ENCODE measurements around the gene WIZ. TPM values are rescaled to one million over a fixed set of nuclear protein-coding genes. Genes with fewer than 3 reads are reported as not detected.
A peak's percentile ranks its signal among the peaks of the same experiment; 100 is the strongest.

Gene WIZ
- total RNA-seq, 2 donors from 2014 or later, result 27.3 to 46.3 TPM

DNA sequence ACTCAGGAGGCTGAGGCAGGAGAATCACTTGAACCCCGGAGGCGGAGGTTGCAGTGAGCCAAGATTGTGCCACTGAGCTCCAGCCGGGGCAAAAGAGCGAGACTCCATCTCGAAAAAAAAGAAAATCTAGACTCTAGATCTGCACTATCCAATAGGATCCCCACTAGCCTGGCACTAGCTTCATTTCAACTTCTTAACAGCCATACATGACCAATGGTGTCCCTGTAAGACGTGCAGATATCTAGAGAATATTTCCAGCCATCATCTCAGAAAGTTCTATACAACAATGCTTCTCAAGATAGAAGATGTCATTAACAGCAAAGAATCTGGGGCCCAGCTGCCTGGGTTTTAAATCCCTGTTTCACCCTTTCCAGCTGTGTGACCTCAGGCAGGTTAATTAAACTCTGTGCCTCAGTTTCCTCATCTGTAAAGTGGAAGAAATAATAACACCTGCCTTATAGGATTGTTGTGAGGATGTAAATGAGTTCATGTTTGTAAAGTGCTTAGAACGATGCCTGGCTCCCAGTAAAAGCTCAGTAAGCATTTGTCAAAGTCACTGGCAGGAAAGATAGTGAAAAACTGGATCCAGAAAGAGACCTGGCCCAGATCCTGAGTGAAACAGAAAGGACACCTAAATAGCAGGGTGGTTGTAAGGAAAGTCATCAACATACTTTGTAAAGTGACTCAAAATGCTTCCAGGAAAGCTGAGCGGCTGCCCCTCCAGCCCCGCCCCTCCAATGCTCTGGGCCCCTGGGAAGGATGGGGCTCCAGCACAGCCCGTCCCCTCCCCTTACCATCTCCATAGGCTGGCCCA is 13.5 kb downstream of the WIZ start:
- Mint-ChIP-seq H3K27ac (no peak overlapping the region), H3K27me3 (no peaks in the 10 kb centered on the region), H3K9me3 (no peaks in the 10 kb centered on the region), H3K4me1 (ENCODE audit: low read depth in 2 of 2) (peaks cover 15 to 21% of the 10 kb centered on the region in 2 donors), H3K36me3 (peaks cover 6% of the 10 kb centered on the region), H3K4me3 (peak overlapping the region; percentile 34)
- ATAC-seq (no peak), DNase-seq (ENCODE audit: low spot score) (no peak)

DNA sequence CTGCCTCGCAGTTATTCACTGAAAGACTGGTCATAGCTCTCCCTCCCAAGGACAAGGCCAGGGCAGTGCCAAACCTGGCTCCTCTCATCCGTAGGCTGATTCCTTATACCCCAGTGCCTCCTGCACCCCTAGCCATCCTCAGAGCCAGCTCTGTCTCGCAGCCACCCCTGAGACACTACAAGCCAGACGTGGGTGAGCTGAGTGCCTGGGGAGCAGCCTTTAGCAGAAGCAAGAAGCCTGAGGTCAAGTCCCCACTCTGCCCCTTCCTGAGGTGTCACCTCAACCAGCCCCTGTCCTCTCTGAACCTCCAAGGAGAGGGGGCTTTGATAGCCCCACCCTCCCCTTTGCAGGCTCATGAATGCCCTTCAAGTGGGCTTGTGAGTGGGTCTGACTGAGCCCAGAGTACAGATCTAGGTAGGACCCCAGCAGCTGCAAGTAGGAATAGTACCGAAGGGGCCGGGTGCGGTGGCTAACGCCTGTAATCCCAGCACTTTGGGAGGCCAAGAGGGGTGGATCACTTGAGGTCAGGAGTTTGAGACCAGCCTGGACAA is 16.2 kb downstream of the WIZ start:
- no peak for ATAC-seq
- DNase-seq (ENCODE audit: low spot score), result no peak
- Mint-ChIP-seq H3K4me1 (ENCODE audit: low read depth in 2 of 2) (peaks cover 22 to 27% of the 10 kb centered on the region in 2 donors), H3K4me3 (peak overlapping the region; percentile 99), H3K27me3 (no peaks in the 10 kb centered on the region), H3K9me3 (no peaks in the 10 kb centered on the region), H3K36me3 (peaks cover 6% of the 10 kb centered on the region), H3K27ac (peak overlapping the region; percentile 95 to 97)

DNA sequence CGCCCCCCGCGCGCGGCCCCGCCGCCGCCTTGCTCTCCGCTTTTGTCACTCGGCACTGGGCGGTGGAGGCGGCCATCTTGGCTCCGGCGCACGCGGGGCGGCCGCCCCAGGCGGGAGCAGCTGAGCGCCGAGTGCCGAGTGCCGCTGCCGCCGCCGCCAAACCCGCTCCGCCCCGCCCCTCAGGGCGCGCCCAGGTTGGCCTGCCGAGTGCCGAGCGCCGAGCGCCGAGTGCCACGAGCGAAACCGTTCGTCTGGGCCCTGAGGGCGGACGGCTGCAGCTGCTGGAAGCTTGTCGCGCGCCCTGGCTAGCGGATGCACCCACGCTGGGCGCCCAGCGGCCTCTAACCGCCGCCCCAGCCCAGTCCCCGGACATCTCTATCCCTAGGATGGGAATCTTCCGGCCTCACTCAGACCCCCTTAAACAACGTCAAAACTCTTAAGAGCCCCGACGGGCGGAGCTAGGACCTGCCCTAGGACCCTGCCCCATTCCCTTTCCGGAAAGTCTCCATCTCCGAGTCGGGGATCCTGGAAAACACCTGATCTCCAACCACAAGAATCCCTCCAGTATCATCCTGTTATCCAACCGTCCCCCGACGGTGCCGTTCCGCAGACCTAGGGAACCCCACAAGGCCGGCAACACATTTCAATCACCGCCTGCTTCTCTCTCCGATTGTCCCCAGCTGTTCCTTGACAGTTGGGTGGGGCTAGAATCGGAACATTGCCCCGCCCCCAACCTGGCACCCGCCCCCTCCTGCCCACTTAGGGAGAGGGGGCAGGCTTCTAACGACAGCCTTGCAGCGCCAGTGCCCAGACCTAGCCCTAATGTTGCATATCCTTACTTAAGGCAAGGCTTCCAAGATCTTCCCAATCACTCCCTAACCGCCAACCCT is 16.9 kb downstream of the WIZ start:
- Mint-ChIP-seq H3K4me3 (peak overlapping the region; percentile 99), H3K36me3 (peaks cover 6% of the 10 kb centered on the region), H3K27ac (peak overlapping the region; percentile 95 to 97), H3K27me3 (no peaks in the 10 kb centered on the region), H3K9me3 (no peaks in the 10 kb centered on the region), H3K4me1 (ENCODE audit: low read depth in 2 of 2) (peaks cover 22 to 27% of the 10 kb centered on the region in 2 donors)
- DNase-seq (ENCODE audit: low spot score) (peak; percentile 97), ATAC-seq (peak; percentile 95 to 96)

DNA sequence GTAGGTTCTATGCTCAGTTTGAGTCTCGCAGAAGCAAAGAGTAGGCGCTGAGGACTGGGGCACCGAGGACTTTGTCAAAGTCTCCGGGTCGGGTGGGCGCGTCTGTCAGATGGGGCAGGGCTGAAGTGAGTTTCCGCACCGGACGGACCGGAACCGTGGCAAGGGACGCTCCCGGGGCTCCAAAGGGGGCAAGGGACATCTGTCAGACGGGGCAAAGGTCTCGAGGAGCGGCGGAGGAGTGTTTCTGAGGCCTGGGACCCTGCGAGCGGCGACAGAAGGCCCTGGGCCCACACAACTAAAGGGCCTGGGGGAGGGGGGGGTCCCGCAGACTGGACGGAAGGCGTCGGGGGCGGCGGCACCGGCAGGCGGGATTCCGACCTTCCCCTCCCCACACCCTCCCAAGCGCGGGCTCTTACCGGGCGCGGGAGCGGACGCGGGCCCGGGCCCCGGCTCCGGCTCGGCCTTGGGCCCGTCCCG is 17.7 kb downstream of the WIZ start:
- ATAC-seq (peak in 1 of 2 donors; percentile 34), DNase-seq (ENCODE audit: low spot score) (no peak)
- no peaks in the 10 kb centered on the region for H3K9me3 Mint-ChIP-seq
- peaks cover 6% of the 10 kb centered on the region for H3K36me3 Mint-ChIP-seq
- peak overlapping the region; percentile 94 to 96 for H3K27ac Mint-ChIP-seq
- H3K27me3 Mint-ChIP-seq, result no peaks in the 10 kb centered on the region
- H3K4me1 Mint-ChIP-seq (ENCODE audit: low read depth in 2 of 2), result peaks cover 25 to 27% of the 10 kb centered on the region in 2 donors
- peak overlapping the region; percentile 98 for H3K4me3 Mint-ChIP-seq

DNA sequence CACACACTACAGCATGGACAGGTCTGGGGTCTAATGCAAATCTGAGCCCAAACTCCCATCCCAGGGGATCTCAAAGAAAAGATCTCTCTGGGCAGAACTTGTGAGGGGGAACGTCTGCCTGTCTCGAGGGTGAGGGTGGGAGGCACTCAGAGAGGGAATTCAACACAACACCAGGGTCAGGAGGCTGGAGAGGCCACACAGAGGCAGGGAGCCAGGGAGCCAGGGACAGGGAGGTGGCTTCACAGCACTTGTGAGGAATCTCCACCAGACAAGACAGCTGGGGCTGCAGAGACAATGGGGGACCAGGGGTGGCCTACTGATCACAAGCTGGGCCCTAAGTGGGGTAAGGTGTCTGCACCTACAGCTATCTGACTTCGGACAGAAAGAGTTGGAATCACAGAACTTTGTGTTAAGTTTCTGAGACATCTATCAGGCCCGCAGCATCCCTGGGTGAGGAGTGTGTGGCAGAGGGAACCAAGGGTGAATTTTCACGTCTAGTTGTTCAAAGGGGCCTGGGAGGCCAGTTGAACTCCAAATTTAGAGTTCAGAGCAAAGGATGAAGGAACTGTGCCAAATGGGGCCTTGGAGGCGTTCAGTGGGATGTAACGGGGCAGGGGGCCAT is 18.2 kb downstream of the WIZ start:
- no peaks in the 10 kb centered on the region for H3K9me3 Mint-ChIP-seq
- H3K36me3 Mint-ChIP-seq, result peaks cover 7% of the 10 kb centered on the region
- ATAC-seq, result no peak

DNA sequence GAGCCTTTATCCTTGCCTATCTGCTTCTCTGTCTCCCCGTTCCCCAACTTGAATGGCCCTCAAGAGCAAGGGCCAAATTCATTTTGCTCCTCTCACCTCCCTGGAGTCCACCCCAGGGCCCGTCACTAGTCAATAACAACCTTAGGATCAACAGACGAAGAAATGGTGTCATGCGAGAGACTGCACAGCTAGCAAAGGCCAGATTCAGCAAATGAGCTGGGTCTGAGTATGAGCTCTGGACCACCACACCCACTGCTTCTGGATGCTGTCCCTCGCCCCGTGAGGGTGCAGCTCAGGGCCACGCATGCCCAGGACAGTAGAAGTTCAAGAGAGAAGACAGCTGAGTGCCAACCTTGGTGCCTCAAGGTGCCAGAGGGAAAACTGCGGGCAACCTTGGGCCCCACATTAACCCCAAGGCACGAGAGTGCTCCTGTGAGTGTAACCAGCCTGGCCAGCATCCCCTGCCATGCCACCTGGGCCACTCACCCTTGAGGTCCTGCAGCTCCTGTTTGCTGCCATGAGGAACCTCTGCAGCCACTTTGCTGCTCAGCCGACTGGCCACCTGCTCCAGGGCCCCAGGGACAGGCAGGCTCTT is 19.1 kb downstream of the WIZ start:
- DNase-seq (ENCODE audit: low spot score) (no peak), ATAC-seq (no peak)
- H3K27ac Mint-ChIP-seq, result peak overlapping the region in 1 of 2 donors; percentile 96
- no peaks in the 10 kb centered on the region for H3K9me3 Mint-ChIP-seq
- H3K4me1 Mint-ChIP-seq (ENCODE audit: low read depth in 2 of 2), result peaks cover 23 to 32% of the 10 kb centered on the region in 2 donors
- H3K36me3 Mint-ChIP-seq, result peaks cover 15% of the 10 kb centered on the region
- no peaks in the 10 kb centered on the region for H3K27me3 Mint-ChIP-seq
- peak overlapping the region; percentile 98 for H3K4me3 Mint-ChIP-seq

More for the DNA sequence above, 18.2 kb downstream of the WIZ start:
- peak overlapping the region; percentile 98 for H3K4me3 Mint-ChIP-seq
- no peaks in the 10 kb centered on the region for H3K27me3 Mint-ChIP-seq
- peak overlapping the region; percentile 94 to 96 for H3K27ac Mint-ChIP-seq
- no peak for DNase-seq (ENCODE audit: low spot score)
- H3K4me1 Mint-ChIP-seq (ENCODE audit: low read depth in 2 of 2), result peaks cover 26 to 27% of the 10 kb centered on the region in 2 donors

DNA sequence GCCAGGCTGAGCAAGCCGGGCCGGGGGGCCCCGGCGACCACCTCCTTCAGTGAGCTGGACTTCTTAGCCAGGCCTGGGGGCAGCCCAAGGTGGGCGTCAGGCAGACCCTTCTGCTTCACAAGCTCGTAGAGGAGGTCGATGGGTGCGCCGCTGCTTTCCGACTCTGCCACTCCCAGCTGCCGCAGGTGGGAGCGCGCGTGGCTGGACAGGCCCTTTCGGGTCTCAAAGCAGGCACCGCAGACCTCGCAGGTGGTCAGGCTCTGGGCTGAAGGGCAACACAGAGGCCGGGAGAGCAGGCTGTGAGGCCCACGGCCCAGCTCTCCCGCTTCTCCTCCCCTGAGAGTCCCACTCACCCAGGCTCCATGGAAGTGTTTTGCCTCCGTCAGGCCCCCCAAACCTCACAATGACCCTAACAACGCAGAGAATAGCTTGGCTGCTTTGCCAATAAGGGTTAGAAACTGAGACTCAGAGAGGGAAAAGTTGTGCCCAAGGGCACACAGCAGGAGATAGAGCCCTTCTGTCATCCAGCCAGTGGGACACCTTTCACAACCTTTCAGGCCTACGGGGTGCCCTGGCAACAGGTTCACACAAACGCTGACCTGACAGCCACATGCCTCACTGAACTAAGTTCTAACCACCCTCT is 19.8 kb downstream of the WIZ start:
- peaks cover 23 to 32% of the 10 kb centered on the region in 2 donors for H3K4me1 Mint-ChIP-seq (ENCODE audit: low read depth in 2 of 2)
- H3K27ac Mint-ChIP-seq, result peak overlapping the region in 1 of 2 donors; percentile 96
- peak overlapping the region; percentile 98 for H3K4me3 Mint-ChIP-seq
- H3K36me3 Mint-ChIP-seq, result peaks cover 15% of the 10 kb centered on the region
- ATAC-seq, result no peak
- no peaks in the 10 kb centered on the region for H3K27me3 Mint-ChIP-seq
- no peaks in the 10 kb centered on the region for H3K9me3 Mint-ChIP-seq
- no peak for DNase-seq (ENCODE audit: low spot score)

DNA sequence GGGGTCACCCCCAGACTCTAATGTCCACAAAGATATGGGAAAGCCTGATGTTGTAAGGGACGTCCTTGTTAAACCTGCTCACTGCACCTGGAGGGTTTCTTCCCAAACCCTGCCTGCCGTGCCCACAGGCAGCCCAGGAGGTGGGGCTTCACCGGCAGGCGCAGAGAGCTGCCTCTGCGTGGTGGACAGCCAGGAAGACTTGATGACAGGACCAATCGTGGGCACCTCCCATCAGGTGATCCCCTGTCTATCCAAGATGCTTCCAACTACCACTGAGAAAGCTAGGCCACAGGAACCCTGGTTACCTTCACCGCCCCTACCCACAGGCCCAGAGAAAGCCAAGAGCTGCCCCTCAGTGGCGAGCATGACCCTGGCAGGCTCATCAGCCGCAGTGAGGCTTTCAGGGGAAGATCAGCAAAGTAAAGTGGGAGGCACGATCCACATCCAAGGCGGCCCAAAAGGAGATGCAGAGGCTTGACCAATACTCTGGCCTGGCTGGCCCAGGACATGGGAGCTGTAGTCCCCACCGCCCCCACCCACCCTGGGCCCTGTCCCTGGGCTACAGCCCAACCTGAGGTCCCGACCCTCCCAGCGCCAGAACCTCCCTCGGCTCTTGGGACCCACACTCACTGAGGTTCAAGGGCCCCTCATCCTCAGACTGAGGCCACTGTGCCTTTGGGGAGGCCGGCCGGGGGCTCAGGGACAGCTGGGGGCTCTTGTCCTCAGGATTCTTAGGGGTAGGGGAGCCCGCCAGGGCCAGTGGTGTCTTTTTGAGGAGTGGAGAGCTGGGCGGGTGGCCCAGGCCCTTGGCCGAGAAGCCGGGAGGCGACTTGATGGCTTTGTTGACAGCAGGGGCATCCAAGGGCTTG is 20.6 kb downstream of the WIZ start:
- H3K9me3 Mint-ChIP-seq, result no peaks in the 10 kb centered on the region
- H3K4me1 Mint-ChIP-seq (ENCODE audit: low read depth in 2 of 2), result peaks cover 23 to 32% of the 10 kb centered on the region in 2 donors
- DNase-seq (ENCODE audit: low spot score) (no peak), ATAC-seq (no peak)
- peaks cover 15% of the 10 kb centered on the region for H3K36me3 Mint-ChIP-seq
- H3K27me3 Mint-ChIP-seq, result no peaks in the 10 kb centered on the region
- H3K4me3 Mint-ChIP-seq, result no peak overlapping the region
- no peak overlapping the region for H3K27ac Mint-ChIP-seq

DNA sequence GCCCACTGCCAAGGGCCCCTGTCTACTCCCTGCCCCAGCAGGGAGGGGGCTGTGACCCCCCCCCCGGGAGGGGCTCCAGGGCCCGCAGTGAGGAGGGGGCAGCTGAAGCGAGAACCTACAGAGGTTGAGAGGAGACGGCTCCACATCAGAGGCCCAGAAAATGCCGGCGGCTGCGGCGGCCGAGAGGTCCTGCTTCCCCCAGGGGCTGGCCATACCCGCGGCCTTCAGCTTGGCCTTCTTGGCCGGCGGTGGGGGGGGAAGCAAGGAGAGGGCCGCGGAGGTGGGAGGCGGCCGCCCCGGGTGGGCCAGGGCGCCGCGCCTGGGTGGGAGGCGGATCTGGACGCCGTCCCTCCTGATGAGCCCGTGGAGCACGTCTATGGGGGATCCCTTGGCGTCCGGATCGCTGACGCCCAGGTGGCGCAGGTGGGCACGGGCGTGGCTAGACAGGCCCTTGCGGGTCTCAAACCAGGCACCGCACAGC is 21.7 kb downstream of the WIZ start:
- Mint-ChIP-seq H3K9me3 (no peaks in the 10 kb centered on the region), H3K36me3 (peaks cover 15% of the 10 kb centered on the region), H3K27me3 (no peaks in the 10 kb centered on the region), H3K4me1 (ENCODE audit: low read depth in 2 of 2) (peaks cover 16 to 26% of the 10 kb centered on the region in 2 donors), H3K27ac (no peak overlapping the region), H3K4me3 (no peak overlapping the region)
- DNase-seq (ENCODE audit: low spot score), result no peak
- ATAC-seq, result no peak

DNA sequence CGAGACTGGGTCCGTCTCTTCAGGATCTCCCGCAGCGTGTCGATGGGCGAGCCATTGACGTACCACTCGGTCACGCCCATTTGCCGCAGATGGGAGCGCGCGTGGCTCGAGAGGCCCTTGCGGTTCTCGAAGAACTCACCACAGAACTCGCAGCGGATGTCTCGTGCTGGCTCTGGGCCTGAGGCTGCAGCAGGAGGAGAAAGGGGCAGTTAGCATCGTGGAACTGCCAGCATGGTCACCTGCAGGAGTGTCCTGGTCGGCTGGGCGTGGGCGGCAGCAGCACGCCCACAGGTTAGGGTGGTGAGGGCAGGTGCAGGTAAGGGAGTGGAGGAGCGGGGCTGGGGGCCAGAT is 22.4 kb downstream of the WIZ start:
- no peaks in the 10 kb centered on the region for H3K27me3 Mint-ChIP-seq
- DNase-seq (ENCODE audit: low spot score) (no peak), ATAC-seq (no peak)
- H3K4me3 Mint-ChIP-seq, result no peak overlapping the region
- no peaks in the 10 kb centered on the region for H3K9me3 Mint-ChIP-seq
- H3K27ac Mint-ChIP-seq, result no peak overlapping the region
- peaks cover 14 to 24% of the 10 kb centered on the region in 2 donors for H3K4me1 Mint-ChIP-seq (ENCODE audit: low read depth in 2 of 2)
- H3K36me3 Mint-ChIP-seq, result peaks cover 15% of the 10 kb centered on the region

DNA sequence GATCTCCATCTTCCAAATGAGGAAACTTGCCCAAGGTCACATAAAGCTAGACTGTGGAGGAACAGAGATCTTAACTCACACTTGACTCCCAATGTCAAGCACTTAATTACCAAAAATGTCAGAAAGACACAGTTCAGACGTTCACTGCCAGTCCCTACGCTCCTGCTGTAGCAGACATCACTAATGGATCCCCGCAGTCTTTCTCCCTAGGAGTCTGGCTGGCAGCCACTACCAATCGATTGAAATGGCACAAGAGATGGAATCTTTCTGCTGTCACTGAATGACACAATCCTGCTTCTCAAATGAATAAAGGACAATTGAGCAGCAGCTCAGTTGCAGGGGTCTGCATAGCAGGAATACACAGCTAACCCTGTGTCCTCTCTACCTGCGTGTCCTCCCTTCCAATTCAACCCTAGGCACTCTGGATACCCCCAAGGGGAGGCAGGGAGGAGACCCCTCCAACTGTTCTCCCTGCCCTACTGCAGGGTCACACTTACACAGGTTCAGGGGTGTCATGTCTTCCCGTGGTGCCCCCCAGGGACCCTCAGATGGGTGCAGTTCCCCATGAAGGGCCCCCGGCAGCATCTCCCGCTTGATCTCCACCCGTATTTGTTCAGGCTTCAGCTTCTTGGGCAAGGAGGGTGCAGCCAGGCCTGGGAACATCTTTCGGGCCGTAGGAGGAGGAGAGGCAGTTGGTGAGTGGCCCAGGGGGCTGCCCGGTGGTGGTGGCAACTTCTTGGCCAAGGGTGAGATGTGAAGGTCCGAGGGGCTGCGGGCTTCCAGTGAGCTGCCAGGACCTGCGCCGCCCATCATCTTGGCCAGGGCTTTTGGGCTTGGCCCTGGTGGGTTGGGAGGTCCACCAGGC is 23.0 kb downstream of the WIZ start:
- H3K27me3 Mint-ChIP-seq, result no peaks in the 10 kb centered on the region
- no peak overlapping the region for H3K4me3 Mint-ChIP-seq
- H3K4me1 Mint-ChIP-seq (ENCODE audit: low read depth in 2 of 2), result peaks cover 11 to 22% of the 10 kb centered on the region in 2 donors
- H3K9me3 Mint-ChIP-seq, result no peaks in the 10 kb centered on the region
- H3K27ac Mint-ChIP-seq, result peak overlapping the region in 1 of 2 donors; percentile 64
- ATAC-seq (no peak), DNase-seq (ENCODE audit: low spot score) (no peak)
- peaks cover 12% of the 10 kb centered on the region for H3K36me3 Mint-ChIP-seq
